Kidney tubule cell (primary cell): Measurements from ENCODE around the gene CFDP1.
"Not testable (repeated sequence)": the region's sequence is repeated elsewhere in the genome, so short reads cannot be mapped to it uniquely, and the experiment has no call there.

Source experiments
- DNase-seq: peaks from one replicate; pipeline ENCODE4 v3.0.0-alpha.2; 2018; ENCODE audit warnings: low spot score

The CFDP1 gene

GRCh38 chr16:75293173-75293572 lies 140.1 kb downstream of the CFDP1 start:
- DNase-seq: no peak

- no peak for DNase-seq
These were observed 140.6 kb downstream of the CFDP1 start for GRCh38 chr16:75292691-75293090.

GRCh38 chr16:75289189-75289588 lies 144.1 kb downstream of the CFDP1 start:
- peak; percentile 70 for DNase-seq

- DNase-seq: no peak
These were observed 144.6 kb downstream of the CFDP1 start for GRCh38 chr16:75288596-75289120.

- DNase-seq: no peak
These were observed 145.1 kb downstream of the CFDP1 start for GRCh38 chr16:75288181-75288580.

- DNase-seq: no peak
These were observed 145.6 kb downstream of the CFDP1 start for GRCh38 chr16:75287708-75288107.

- DNase-seq: no peak
These were observed 146.9 kb downstream of the CFDP1 start for GRCh38 chr16:75286389-75286788.

- DNase-seq: peak; percentile 36
These were observed 150.6 kb downstream of the CFDP1 start for GRCh38 chr16:75282466-75283281.

- DNase-seq: no peak
These were observed 151.5 kb downstream of the CFDP1 start for GRCh38 chr16:75281826-75282225.

- not testable (repeated sequence) for DNase-seq
These were observed 152.3 kb downstream of the CFDP1 start for GRCh38 chr16:75281009-75281408.

- peak; percentile 52 for DNase-seq
These were observed 152.9 kb downstream of the CFDP1 start for GRCh38 chr16:75280331-75280804.

GRCh38 chr16:75279305-75279704 lies 154.0 kb downstream of the CFDP1 start:
- no peak for DNase-seq

GRCh38 chr16:75273054-75273925 lies 160.0 kb downstream of the CFDP1 start:
- DNase-seq: peak; percentile 71

- not testable (repeated sequence) for DNase-seq
These were observed 160.7 kb downstream of the CFDP1 start for GRCh38 chr16:75272629-75273028.

GRCh38 chr16:75272097-75272551 lies 161.2 kb downstream of the CFDP1 start:
- DNase-seq: no peak

- DNase-seq: no peak
These were observed 161.7 kb downstream of the CFDP1 start for GRCh38 chr16:75271441-75272096.

- not testable (repeated sequence) for DNase-seq
These were observed 163.9 kb downstream of the CFDP1 start for GRCh38 chr16:75269358-75269757.

GRCh38 chr16:75267631-75268264 lies 165.6 kb downstream of the CFDP1 start:
- DNase-seq: peak; percentile 87

- DNase-seq: no peak
These were observed 166.3 kb downstream of the CFDP1 start for GRCh38 chr16:75266738-75267630.
